Ectodermal cell (in vitro differentiated cells): ENCODE measurements around the gene NOL4. TPM values are rescaled to one million over a fixed set of nuclear protein-coding genes. Genes with fewer than 3 reads are reported as not detected.
"Not testable (repeated sequence)": the region's sequence is repeated elsewhere in the genome, so short reads cannot be mapped to it uniquely, and the experiment has no call there.

ENCODE experiments used
- H3K27ac ChIP-seq: 2 replicates; pipeline ENCODE4 v1.7.0; 2013; ENCODE audit warnings: mild to moderate bottlenecking, low read depth, low read length; ENCODE audit not compliant: insufficient read depth, poor library complexity, severe bottlenecking
- H3K27me3 ChIP-seq: 2 replicates; pipeline ENCODE4 v1.7.0; 2013; ENCODE audit warnings: mild to moderate bottlenecking, low read length; ENCODE audit not compliant: insufficient read depth, control insufficient read depth, poor library complexity, severe bottlenecking
- H3K36me3 ChIP-seq: one replicate; pipeline ENCODE4 v1.7.0; 2013; ENCODE audit warnings: low read length; ENCODE audit not compliant: control insufficient read depth, insufficient read depth
- H3K4me1 ChIP-seq: one replicate; pipeline ENCODE4 v1.7.0; 2013; ENCODE audit warnings: low read length; ENCODE audit not compliant: control insufficient read depth, insufficient read depth
- H3K4me3 ChIP-seq: 2 replicates; pipeline ENCODE4 v1.7.0; 2013; ENCODE audit warnings: low read depth, low read length, control low read depth; ENCODE audit not compliant: insufficient read depth
- H3K9me3 ChIP-seq: 2 replicates; pipeline ENCODE4 v1.7.0; 2013; ENCODE audit warnings: mild to moderate bottlenecking, low read length, moderate library complexity; ENCODE audit not compliant: control insufficient read depth
- WGBS, 2 experiments: methylation state at CpG; one replicate each; pipeline ENCODE4 v1.1.7; 2013; ENCODE audit warnings: missing lambda C conversion rate in 2 of 2; 5-methylcytosine and 5-hydroxymethylcytosine counted together
- polyA plus RNA-seq, 4 experiments: library from polyadenylated mRNA; stranded (reverse); fragments of 50-300 nt; gene quantifications; one replicate each; pipeline ENCODE4 v1.2.3, GENCODE V29; 2013

The NOL4 gene
- polyA plus RNA-seq (2013, experiment 1 of 4): 1.2 TPM
- 0.57 TPM for polyA plus RNA-seq (2013, experiment 2 of 4)
- polyA plus RNA-seq (2013, experiment 3 of 4): 1.0 TPM
- 0.16 TPM for polyA plus RNA-seq (2013, experiment 4 of 4)

- Histone ChIP-seq H3K9me3 (no peaks in the 10 kb centered on the region), H3K27me3 (peaks cover 51% of the 10 kb centered on the region), H3K27ac (no peak within 1 kb of the TSS), H3K36me3 (no peaks in the 10 kb centered on the region), H3K4me3 (peak within 1 kb of the TSS; percentile 53), H3K4me1 (peaks cover 12% of the 10 kb centered on the region)
- 0% methylated on average over 50 to 56 of the region's 56 CpGs for WGBS, 2 experiments
Observed at GRCh38 chr18:34224423-34225217, at the start of gene NOL4. TSS of gene NOL4 (minus strand) at chr18:34224913. CDS start at chr18:34223253, 1,660 bp downstream.

GRCh38 chr18:34266029-34266428 lies 41.3 kb upstream of the NOL4 start:
- H3K36me3 ChIP-seq, H3K4me3 ChIP-seq, H3K27ac ChIP-seq, H3K9me3 ChIP-seq, H3K4me1 ChIP-seq, H3K27me3 ChIP-seq: not testable (repeated sequence)
- WGBS, 2 experiments: 86 to 90% methylated on average over 2 of the region's 2 CpGs

GRCh38 chr18:34261865-34262780 lies 37.4 kb upstream of the NOL4 start:
- Histone ChIP-seq H3K27ac (no peak overlapping the region), H3K27me3 (no peaks in the 10 kb centered on the region), H3K36me3 (no peaks in the 10 kb centered on the region), H3K9me3 (no peaks in the 10 kb centered on the region), H3K4me1 (peaks cover 4% of the 10 kb centered on the region), H3K4me3 (no peak overlapping the region)
- WGBS, 2 experiments: 100% methylated on average over 1 of the region's 3 CpGs; no CpG with 5 or more reads in 1 of the 2 experiments

- Histone ChIP-seq H3K36me3 (no peaks in the 10 kb centered on the region), H3K9me3 (no peaks in the 10 kb centered on the region), H3K27me3 (no peaks in the 10 kb centered on the region), H3K4me1 (peaks cover 4% of the 10 kb centered on the region), H3K27ac (no peak overlapping the region), H3K4me3 (no peak overlapping the region)
- 30 to 35% methylated on average over 4 of the region's 5 CpGs for whole genome bisulfite sequencing, 2 experiments
Observed at GRCh38 chr18:34258176-34258575, 33.5 kb upstream of the NOL4 start.

GRCh38 chr18:34251919-34252318 lies 27.2 kb upstream of the NOL4 start:
- WGBS, 2 experiments: 92 to 95% methylated on average over 2 of the region's 2 CpGs
- no peaks in the 10 kb centered on the region for H3K36me3 ChIP-seq
- no peaks in the 10 kb centered on the region for H3K9me3 ChIP-seq
- H3K4me3 ChIP-seq: no peak overlapping the region
- no peaks in the 10 kb centered on the region for H3K4me1 ChIP-seq
- H3K27me3 ChIP-seq: no peaks in the 10 kb centered on the region
- H3K27ac ChIP-seq: no peak overlapping the region

GRCh38 chr18:34248727-34249126 lies 24.0 kb upstream of the NOL4 start:
- no peaks in the 10 kb centered on the region for H3K27me3 ChIP-seq
- 96 to 98% methylated on average over 3 of the region's 3 CpGs for WGBS, 2 experiments
- H3K9me3 ChIP-seq: no peaks in the 10 kb centered on the region
- H3K4me1 ChIP-seq: no peaks in the 10 kb centered on the region
- no peak overlapping the region for H3K27ac ChIP-seq
- H3K4me3 ChIP-seq: no peak overlapping the region
- H3K36me3 ChIP-seq: no peaks in the 10 kb centered on the region

- Histone ChIP-seq H3K27me3 (no peaks in the 10 kb centered on the region), H3K4me1 (no peaks in the 10 kb centered on the region), H3K27ac (no peak overlapping the region), H3K36me3 (no peaks in the 10 kb centered on the region), H3K9me3 (no peaks in the 10 kb centered on the region), H3K4me3 (no peak overlapping the region)
- 90 to 98% methylated on average over 2 of the region's 2 CpGs for WGBS, 2 experiments
Observed at GRCh38 chr18:34242739-34243138, 18.0 kb upstream of the NOL4 start.

- not testable (repeated sequence) for H3K4me1 ChIP-seq, H3K27me3 ChIP-seq
- 93 to 96% methylated on average over 39 of the region's 39 CpGs for WGBS, 2 experiments
Observed at GRCh38 chr18:34233781-34234388, 9.2 kb upstream of the NOL4 start.

GRCh38 chr18:34225218-34225553 lies 473 bp upstream of the NOL4 start:
- H3K4me3 ChIP-seq: peak overlapping the region; percentile 53
- no peaks in the 10 kb centered on the region for H3K9me3 ChIP-seq
- H3K36me3 ChIP-seq: no peaks in the 10 kb centered on the region
- H3K4me1 ChIP-seq: peaks cover 12% of the 10 kb centered on the region
- no peak overlapping the region for H3K27ac ChIP-seq
- WGBS, 2 experiments: 26 to 33% methylated on average over 1 to 2 of the region's 3 CpGs
- H3K27me3 ChIP-seq: peaks cover 45% of the 10 kb centered on the region

More at GRCh38 chr18:34233781-34234388, 9.2 kb upstream of the NOL4 start:
- H3K9me3 ChIP-seq, H3K4me3 ChIP-seq, H3K36me3 ChIP-seq, H3K27ac ChIP-seq: not testable (repeated sequence)
